ENCODE data around the gene KCNK10. TPM values are rescaled to one million over a fixed set of nuclear protein-coding genes. Genes with fewer than 3 reads are reported as not detected.

The KCNK10 gene
- polyA plus RNA-seq, 3 donors, result 0.05 TPM; not detected in 2

DNA sequence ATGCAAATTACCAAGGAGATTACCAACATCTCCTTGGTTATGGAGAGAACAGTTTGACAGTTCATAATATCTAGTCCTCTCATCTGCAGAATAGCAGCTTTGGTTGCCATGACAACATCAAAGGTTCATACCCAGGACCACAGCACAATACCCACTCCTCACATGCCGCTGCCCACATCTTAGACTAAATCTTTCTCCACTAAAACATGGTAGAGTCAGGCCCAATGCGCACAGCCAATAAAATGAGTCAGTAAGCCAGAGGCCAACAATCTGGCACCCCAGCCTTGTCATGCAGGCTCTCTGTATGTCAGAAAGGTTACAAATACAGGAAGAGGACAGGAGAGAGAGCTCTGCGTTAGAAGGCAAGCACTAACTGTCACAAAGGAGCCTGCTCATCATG is 70.6 kb downstream of the KCNK10 start:
- no peak overlapping the region for H3K9ac ChIP-seq (ENCODE audit: insufficient read depth, low read length, poor library complexity, severe bottlenecking)
- intact Hi-C loops (cut with micrococcal nuclease), result no loop called here
- Mint-ChIP-seq H3K36me3 (no peaks in the 10 kb centered on the region), H3K4me3 (no peak overlapping the region), H3K4me1 (peaks cover 4% of the 10 kb centered on the region), H3K27me3 (ENCODE audit: low read depth in 3 of 3) (peaks cover 5% of the 10 kb centered on the region in 3 donors), H3K27ac (no peak overlapping the region), H3K9me3 (peaks cover 0 to 3% (median 0%) of the 10 kb centered on the region in 7 donors)
- H2AFZ ChIP-seq (ENCODE audit: insufficient read depth, low read depth, low read length, poor library complexity, severe bottlenecking), result no peak overlapping the region
- H3K4me3 ChIP-seq (replicated peaks in 1 of 3; ENCODE audit: low read depth in 2 of 3, low read length in 3 of 3), result no peak overlapping the region
- no peaks in the 10 kb centered on the region for H3K4me1 ChIP-seq (ENCODE audit: control insufficient read depth in 1 of 2, insufficient read depth in 2 of 2, low read length in 2 of 2)
- WGBS (ENCODE audit: insufficient coverage), result 94% methylated on average over 2 of the region's 3 CpGs
- no peak for DNase-seq
- TF ChIP-seq, protein P1, sequence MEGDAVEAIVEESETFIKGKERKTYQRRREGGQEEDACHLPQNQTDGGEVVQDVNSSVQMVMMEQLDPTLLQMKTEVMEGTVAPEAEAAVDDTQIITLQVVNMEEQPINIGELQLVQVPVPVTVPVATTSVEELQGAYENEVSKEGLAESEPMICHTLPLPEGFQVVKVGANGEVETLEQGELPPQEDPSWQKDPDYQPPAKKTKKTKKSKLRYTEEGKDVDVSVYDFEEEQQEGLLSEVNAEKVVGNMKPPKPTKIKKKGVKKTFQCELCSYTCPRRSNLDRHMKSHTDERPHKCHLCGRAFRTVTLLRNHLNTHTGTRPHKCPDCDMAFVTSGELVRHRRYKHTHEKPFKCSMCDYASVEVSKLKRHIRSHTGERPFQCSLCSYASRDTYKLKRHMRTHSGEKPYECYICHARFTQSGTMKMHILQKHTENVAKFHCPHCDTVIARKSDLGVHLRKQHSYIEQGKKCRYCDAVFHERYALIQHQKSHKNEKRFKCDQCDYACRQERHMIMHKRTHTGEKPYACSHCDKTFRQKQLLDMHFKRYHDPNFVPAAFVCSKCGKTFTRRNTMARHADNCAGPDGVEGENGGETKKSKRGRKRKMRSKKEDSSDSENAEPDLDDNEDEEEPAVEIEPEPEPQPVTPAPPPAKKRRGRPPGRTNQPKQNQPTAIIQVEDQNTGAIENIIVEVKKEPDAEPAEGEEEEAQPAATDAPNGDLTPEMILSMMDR (IDR thresholded peaks at IDR 0.05), result no peak
- H3K36me3 ChIP-seq (replicated peaks in 1 of 2; ENCODE audit: control insufficient read depth in 1 of 2, insufficient read depth in 2 of 2, low read length in 2 of 2), result no peaks in the 10 kb centered on the region
- no peak overlapping the region for H3K4me2 ChIP-seq (replicated peaks; ENCODE audit: extremely low read depth, low read length, poor library complexity, severe bottlenecking)
- H3K27ac ChIP-seq (ENCODE audit: low read depth in 1 of 2, low read length in 2 of 2), result no peak overlapping the region
- H3K79me2 ChIP-seq (ENCODE audit: insufficient read depth, low read length), result no peaks in the 10 kb centered on the region
- H3K9me3 ChIP-seq (replicated peaks in 1 of 2; ENCODE audit: control insufficient read depth in 1 of 2, insufficient read depth in 1 of 2, low read length in 2 of 2), result no peaks in the 10 kb centered on the region
- H3K27me3 ChIP-seq (ENCODE audit: control insufficient read depth in 2 of 2, insufficient read depth in 2 of 2, low read length in 2 of 2), result no peaks in the 10 kb centered on the region
- H4K20me1 ChIP-seq (ENCODE audit: insufficient read depth, low read length), result no peaks in the 10 kb centered on the region

DNA sequence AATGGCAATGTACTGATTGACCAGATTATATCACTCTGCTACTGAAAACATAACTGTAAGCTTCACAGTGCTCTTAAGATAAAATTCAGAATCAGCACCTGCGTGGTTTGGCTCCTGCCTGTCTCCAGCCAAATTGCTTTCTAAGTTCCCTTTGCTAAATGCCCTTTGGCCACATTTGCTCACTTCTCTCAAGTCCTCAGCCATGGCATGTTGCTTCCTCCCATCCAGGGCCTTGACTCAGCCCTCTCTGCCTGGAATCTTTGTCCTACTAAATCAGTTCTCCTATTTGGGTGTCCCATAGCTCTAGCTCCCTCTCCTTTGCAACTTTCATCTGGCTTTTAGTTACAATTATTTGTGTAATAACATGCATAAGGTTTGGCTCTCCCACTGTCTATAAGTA is 71.4 kb downstream of the KCNK10 start:
- no peaks in the 10 kb centered on the region for H3K36me3 ChIP-seq (replicated peaks in 1 of 2; ENCODE audit: control insufficient read depth in 1 of 2, insufficient read depth in 2 of 2, low read length in 2 of 2)
- no peaks in the 10 kb centered on the region for H4K20me1 ChIP-seq (ENCODE audit: insufficient read depth, low read length)
- no peak overlapping the region for H3K4me3 Mint-ChIP-seq
- intact Hi-C loops (cut with micrococcal nuclease), result no loop called here
- H3K9me3 ChIP-seq (replicated peaks in 1 of 2; ENCODE audit: control insufficient read depth in 1 of 2, insufficient read depth in 1 of 2, low read length in 2 of 2), result no peaks in the 10 kb centered on the region
- H3K4me1 ChIP-seq (ENCODE audit: control insufficient read depth in 1 of 2, insufficient read depth in 2 of 2, low read length in 2 of 2), result no peaks in the 10 kb centered on the region
- H3K4me3 ChIP-seq (replicated peaks in 1 of 3; ENCODE audit: low read depth in 2 of 3, low read length in 3 of 3), result no peak overlapping the region
- 88% methylated on average over 1 of the region's 1 CpG for WGBS (ENCODE audit: insufficient coverage)
- no peak for DNase-seq
- peaks cover 0 to 3% (median 0%) of the 10 kb centered on the region in 7 donors for H3K9me3 Mint-ChIP-seq
- H3K27ac ChIP-seq (ENCODE audit: low read depth in 1 of 2, low read length in 2 of 2), result no peak overlapping the region
- TF ChIP-seq, protein P1 (IDR thresholded peaks at IDR 0.05), result no peak
- H3K27ac Mint-ChIP-seq, result no peak overlapping the region
- no peak overlapping the region for H3K4me2 ChIP-seq (replicated peaks; ENCODE audit: extremely low read depth, low read length, poor library complexity, severe bottlenecking)
- peaks cover 5 to 8% (median 5%) of the 10 kb centered on the region in 3 donors for H3K27me3 Mint-ChIP-seq (ENCODE audit: low read depth in 3 of 3)
- H3K79me2 ChIP-seq (ENCODE audit: insufficient read depth, low read length), result no peaks in the 10 kb centered on the region
- no peaks in the 10 kb centered on the region for H3K27me3 ChIP-seq (ENCODE audit: control insufficient read depth in 2 of 2, insufficient read depth in 2 of 2, low read length in 2 of 2)
- no peaks in the 10 kb centered on the region for H3K4me1 Mint-ChIP-seq
- no peak overlapping the region for H3K9ac ChIP-seq (ENCODE audit: insufficient read depth, low read length, poor library complexity, severe bottlenecking)
- H3K36me3 Mint-ChIP-seq, result no peaks in the 10 kb centered on the region
- H2AFZ ChIP-seq (ENCODE audit: insufficient read depth, low read depth, low read length, poor library complexity, severe bottlenecking), result no peak overlapping the region

Measured in CD14-positive monocyte (primary cell).